IPS-11a (cell line): Measurements from ENCODE around the gene CYB561A3.

Experiments
- H3K4me3 ChIP-seq: one replicate; pipeline ENCODE4 v1.5.1; 2013; ENCODE audit warnings: low read depth, low read length, control low read depth

The CYB561A3 gene

DNA sequence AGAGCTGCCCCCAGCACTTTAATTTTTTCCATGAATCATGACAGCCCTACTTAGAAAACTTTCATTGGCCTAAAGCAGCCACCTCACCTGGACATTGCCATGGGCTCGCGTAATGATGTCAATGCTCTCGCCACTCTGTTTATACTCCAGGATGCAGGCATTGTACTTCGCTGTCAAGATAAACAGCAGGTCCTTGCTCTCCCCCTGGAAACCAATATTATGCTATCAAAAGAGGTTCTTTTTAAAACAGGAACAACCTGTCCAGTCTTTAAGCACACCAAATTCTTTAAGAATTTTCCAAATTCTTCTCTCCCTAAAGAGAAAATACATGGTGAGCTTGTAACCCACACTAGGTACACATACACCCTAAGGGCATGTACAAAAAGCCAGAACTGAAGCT, 31.8 kb downstream of the CYB561A3 start:
- H3K4me3 ChIP-seq: no peak overlapping the region

GRCh38 chr11:61328351-61328750, 33.3 kb downstream of the CYB561A3 start:
- H3K4me3 ChIP-seq: no peak overlapping the region

DNA sequence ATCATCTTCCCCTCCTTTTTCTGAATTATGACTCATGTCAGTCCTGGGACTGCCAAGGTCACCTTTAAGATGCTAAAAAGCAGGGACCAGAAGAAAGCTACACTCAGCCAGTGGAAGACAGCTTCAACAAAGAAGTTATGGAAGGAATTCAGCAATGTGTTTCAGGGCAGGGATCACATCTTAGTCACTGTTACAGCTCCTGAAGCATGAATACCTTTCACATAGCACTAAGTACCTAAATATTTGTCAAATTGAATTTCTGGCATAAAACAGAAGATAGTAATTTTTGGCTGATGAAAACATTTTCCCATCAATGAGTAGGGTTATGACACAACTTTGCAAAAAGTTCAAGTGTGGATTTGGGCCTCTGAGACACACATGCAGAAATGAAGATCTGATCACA, 34.0 kb downstream of the CYB561A3 start:
- no peak overlapping the region for H3K4me3 ChIP-seq

DNA sequence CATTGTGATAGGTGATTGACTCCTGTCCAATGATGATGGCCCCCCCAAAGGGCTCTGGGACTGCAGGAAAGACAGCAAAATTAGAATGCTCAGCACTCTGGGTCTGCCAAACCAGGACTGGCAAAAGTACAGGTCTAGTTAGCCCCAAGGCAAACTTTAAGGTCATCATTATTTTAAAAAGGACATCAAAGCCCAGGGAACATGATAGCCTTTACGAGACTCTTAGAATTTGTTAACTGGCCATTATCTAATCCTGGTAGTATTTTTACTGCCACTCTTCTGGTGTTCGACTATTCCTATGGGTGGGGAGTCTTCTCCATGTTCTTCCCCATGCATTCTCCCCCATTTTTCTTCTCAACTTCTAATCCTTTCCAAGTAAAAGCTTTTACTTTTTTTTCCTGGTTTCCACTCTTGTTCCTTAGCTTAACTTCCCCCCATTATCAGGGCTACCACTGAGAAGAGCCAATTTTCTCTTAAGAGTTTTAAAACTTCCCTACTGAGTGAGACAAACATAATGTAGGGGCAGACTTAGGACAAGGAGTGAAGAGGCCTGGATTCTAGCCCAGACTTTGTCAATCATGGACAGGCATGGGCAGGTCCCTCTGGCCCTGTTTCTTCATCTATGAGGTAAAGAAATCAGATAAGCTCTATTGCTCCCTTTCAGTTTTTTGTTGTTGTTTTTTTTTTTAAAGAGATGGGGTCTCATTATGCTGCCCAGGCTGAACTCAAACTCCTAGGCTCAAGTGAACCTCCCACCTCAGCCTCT, 35.9 kb downstream of the CYB561A3 start:
- no peak overlapping the region for H3K4me3 ChIP-seq

- H3K4me3 ChIP-seq: no peak overlapping the region
Observed at GRCh38 chr11:61315260-61315659, 46.4 kb downstream of the CYB561A3 start.

- no peak overlapping the region for H3K4me3 ChIP-seq
Observed at GRCh38 chr11:61310749-61311148, 50.9 kb downstream of the CYB561A3 start.

- no peak overlapping the region for H3K4me3 ChIP-seq
Observed at GRCh38 chr11:61309739-61310138, 51.9 kb downstream of the CYB561A3 start.

GRCh38 chr11:61309141-61309540, 52.5 kb downstream of the CYB561A3 start:
- H3K4me3 ChIP-seq: no peak overlapping the region

- no peak overlapping the region for H3K4me3 ChIP-seq
Observed at GRCh38 chr11:61307354-61307753, 54.3 kb downstream of the CYB561A3 start.

DNA sequence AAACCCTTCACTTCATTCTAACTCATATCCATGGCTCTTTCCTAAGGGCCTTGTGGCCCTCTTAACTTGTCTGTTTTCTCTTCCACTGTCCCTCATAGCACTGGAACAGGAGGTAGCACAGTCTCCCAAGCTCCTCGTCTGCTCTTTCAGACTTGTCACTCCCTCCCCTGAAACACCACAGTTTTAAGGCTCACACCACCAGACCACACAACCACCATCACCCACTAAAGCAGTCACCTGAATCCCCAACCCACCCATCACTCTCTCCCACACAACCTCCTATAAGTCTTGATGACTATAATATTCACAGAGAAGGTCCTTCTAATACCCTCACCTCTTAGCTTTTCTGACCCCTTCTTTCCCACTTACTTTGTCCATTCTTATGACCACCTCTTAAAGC, 55.5 kb downstream of the CYB561A3 start:
- H3K4me3 ChIP-seq: no peak overlapping the region

- no peak overlapping the region for H3K4me3 ChIP-seq
Observed at GRCh38 chr11:61305417-61305816, 56.3 kb downstream of the CYB561A3 start.

DNA sequence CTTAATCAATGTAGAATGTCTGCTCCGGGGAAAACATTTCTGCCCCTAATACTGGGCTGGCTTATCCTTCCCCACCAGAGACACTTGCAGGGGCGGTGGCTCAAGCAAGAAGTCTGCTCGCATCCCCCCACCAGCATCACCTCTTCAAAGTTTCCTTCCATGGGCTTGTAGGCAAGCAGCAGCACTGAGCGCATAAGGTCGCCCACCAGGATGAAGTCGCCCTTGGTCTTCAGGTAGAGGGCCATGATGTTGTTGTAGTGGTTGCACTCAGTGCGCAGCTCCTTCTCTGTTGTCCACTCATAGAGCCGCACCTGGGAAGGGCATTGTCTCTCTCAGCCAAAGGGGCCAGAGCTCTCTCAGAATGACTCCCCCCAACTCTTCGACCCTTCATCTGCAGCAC, 58.0 kb downstream of the CYB561A3 start:
- no peak overlapping the region for H3K4me3 ChIP-seq

- H3K4me3 ChIP-seq: no peak overlapping the region
Observed at GRCh38 chr11:61302550-61302949, 59.1 kb downstream of the CYB561A3 start.
